ENCODE results near the gene KCTD10.

KCTD10 gene

DNA sequence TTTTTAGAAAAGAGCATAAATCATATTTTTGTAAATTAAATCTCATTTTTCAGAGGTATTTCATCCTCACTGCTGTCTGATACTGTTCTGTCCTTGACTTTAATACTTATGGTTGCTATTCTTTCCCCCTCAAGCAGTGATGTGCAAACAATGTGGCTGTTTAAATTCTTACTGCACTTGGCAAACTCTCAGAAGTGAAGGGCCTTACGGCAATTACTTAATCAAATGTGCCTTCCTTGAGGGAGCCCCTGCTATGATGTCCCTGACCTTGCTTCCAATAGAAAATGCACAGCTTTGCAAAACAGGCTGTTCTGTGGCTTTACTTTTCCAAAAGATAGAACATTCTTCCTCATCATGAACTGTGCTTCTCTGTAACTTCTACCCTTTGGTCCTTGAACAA is 35.5 kb upstream of the KCTD10 start:
- DNase-seq (ENCODE audit: low spot score): no peak
- POLR2A ChIA-PET (ENCODE audit: low non-redundant PET): no interaction called here

DNA sequence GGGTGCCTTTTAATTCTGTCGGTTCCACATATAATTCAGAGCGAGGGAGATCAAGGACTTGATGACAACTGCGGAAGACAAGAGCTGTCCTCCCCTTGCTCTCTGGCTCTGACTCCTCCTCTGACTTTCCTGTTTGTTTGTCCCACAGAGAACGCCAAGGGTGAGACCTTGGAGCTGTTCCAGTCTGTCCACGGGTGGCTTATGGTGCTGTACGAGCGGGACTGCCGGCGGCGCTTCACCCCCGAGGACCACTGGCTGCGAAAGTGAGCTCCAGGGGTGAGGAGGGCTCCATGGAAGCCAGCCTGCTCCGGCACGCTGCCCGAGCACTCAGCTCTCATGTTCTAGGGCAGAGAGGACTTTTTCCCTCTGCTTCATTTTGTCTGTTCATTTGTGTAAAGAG is 33.1 kb upstream of the KCTD10 start:
- no peak overlapping the region for H3K27ac ChIP-seq
- POLR2A ChIA-PET (ENCODE audit: low non-redundant PET): no interaction called here
- TF ChIP-seq, protein P1, sequence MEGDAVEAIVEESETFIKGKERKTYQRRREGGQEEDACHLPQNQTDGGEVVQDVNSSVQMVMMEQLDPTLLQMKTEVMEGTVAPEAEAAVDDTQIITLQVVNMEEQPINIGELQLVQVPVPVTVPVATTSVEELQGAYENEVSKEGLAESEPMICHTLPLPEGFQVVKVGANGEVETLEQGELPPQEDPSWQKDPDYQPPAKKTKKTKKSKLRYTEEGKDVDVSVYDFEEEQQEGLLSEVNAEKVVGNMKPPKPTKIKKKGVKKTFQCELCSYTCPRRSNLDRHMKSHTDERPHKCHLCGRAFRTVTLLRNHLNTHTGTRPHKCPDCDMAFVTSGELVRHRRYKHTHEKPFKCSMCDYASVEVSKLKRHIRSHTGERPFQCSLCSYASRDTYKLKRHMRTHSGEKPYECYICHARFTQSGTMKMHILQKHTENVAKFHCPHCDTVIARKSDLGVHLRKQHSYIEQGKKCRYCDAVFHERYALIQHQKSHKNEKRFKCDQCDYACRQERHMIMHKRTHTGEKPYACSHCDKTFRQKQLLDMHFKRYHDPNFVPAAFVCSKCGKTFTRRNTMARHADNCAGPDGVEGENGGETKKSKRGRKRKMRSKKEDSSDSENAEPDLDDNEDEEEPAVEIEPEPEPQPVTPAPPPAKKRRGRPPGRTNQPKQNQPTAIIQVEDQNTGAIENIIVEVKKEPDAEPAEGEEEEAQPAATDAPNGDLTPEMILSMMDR (conservative IDR thresholded peaks at IDR 0.05; ENCODE audit: low read depth): no peak
- CTCF ChIA-PET: interaction anchor here (1.0 to 1.3 kb wide), 3 partner anchors 9 to 265 kb away, joined by 4 to 9 read pairs (median 6); no protein-coding TSS in a partner anchor
- DNase-seq (ENCODE audit: low spot score): no peak

More for the DNA sequence above, 35.5 kb upstream of the KCTD10 start:
- CTCF ChIA-PET: no interaction called here
- TF ChIP-seq, protein P1 (conservative IDR thresholded peaks at IDR 0.05; ENCODE audit: low read depth): no peak
- H3K27ac ChIP-seq: no peak overlapping the region

- ChIA-PET CTCF (no interaction called here), POLR2A (ENCODE audit: low non-redundant PET) (no interaction called here)
- no peak for DNase-seq (ENCODE audit: low spot score)
- TF ChIP-seq, protein P1 (conservative IDR thresholded peaks at IDR 0.05; ENCODE audit: low read depth): no peak
- no peak overlapping the region for H3K27ac ChIP-seq
Measured at GRCh38 chr12:109504068-109504467, 27.0 kb upstream of the KCTD10 start.

DNA sequence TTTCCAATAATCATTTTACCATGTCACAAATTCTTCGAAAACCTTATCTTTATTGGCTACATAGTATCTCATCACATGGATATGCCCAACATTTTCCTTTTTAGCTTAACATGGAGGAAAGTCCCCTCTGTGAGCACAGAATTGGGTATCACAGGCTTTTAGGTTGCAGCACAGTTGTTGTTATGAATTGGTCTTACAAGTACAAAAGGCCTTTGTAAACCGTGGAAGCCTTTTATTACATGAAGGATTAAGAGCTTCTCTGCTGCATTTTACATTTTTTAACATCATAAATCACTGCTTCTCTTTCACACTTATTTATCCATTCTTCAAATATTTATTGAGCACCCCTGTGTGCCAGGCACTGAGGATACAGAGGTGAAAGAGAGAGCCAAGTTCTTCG is 26.5 kb upstream of the KCTD10 start:
- ChIA-PET CTCF (no interaction called here), POLR2A (ENCODE audit: low non-redundant PET) (no interaction called here)
- no peak overlapping the region for H3K27ac ChIP-seq
- DNase-seq (ENCODE audit: low spot score): no peak
- TF ChIP-seq, protein P1 (conservative IDR thresholded peaks at IDR 0.05; ENCODE audit: low read depth): no peak

GRCh38 chr12:109502332-109502731 is 25.2 kb upstream of the KCTD10 start:
- POLR2A ChIA-PET (ENCODE audit: low non-redundant PET): no interaction called here
- TF ChIP-seq, protein P1 (conservative IDR thresholded peaks at IDR 0.05; ENCODE audit: low read depth): no peak
- CTCF ChIA-PET: interaction anchor here (0.6 kb wide), 1 partner anchor 66 kb away, joined by 3 read pairs; no protein-coding TSS in a partner anchor
- H3K27ac ChIP-seq: no peak overlapping the region
- DNase-seq (ENCODE audit: low spot score): no peak

- H3K27ac ChIP-seq: no peak overlapping the region
- TF ChIP-seq, protein P1 (conservative IDR thresholded peaks at IDR 0.05; ENCODE audit: low read depth): no peak
- POLR2A ChIA-PET (ENCODE audit: low non-redundant PET): interaction anchor here (0.6 kb wide), 1 partner anchor 322 kb away, joined by 3 read pairs; no protein-coding TSS in a partner anchor
- CTCF ChIA-PET: interaction anchor here (0.7 kb wide), 1 partner anchor 17 kb away, joined by 3 read pairs; no protein-coding TSS in a partner anchor
- DNase-seq (ENCODE audit: low spot score): no peak
Measured at GRCh38 chr12:109501299-109501698, 24.2 kb upstream of the KCTD10 start.
